Osteoblast (primary cell): Measurements from ENCODE around the gene JAZF1. TPM values are rescaled to one million over a fixed set of nuclear protein-coding genes. Genes with fewer than 3 reads are reported as not detected.

ENCODE experiments used
- DNase-seq: peaks from one replicate; pipeline ENCODE4 v3.0.0; 2011; ENCODE audit warnings: low spot score, mixed read lengths; ENCODE audit not compliant: insufficient read length; ENCODE audit errors: missing footprints
- H2AFZ ChIP-seq: 2 replicates; pipeline ENCODE4 v1.6.0; 2011; ENCODE audit warnings: mild to moderate bottlenecking, low read length
- H3K27ac ChIP-seq: 2 replicates; pipeline ENCODE4 v1.5.1; 2011; ENCODE audit warnings: mild to moderate bottlenecking, low read depth, low read length, moderate library complexity
- H3K27me3 ChIP-seq: 2 replicates; pipeline ENCODE4 v1.6.0; 2012; ENCODE audit warnings: mild to moderate bottlenecking, control low read depth, inconsistent platforms, low read length, moderate library complexity; ENCODE audit not compliant: insufficient read depth
- H3K36me3 ChIP-seq: 2 replicates; pipeline ENCODE4 v1.5.1; 2011; ENCODE audit warnings: mild to moderate bottlenecking, low read length, control low read depth, moderate library complexity; ENCODE audit not compliant: insufficient read depth
- H3K4me1 ChIP-seq: 2 replicates; pipeline ENCODE4 v1.5.1; 2011; ENCODE audit warnings: mild to moderate bottlenecking, low read length, control low read depth, moderate library complexity; ENCODE audit not compliant: insufficient read depth
- H3K4me2 ChIP-seq: 2 replicates; pipeline ENCODE4 v1.6.0; 2011; ENCODE audit warnings: mild to moderate bottlenecking, low read length; ENCODE audit not compliant: insufficient read depth
- H3K4me3 ChIP-seq: fragments of 200-600 bp; sonication (generic); 3 replicates; pipeline ENCODE4 v1.5.1; 2012; ENCODE audit warnings: mild to moderate bottlenecking, low read length, inconsistent platforms; ENCODE audit not compliant: insufficient read depth
- H3K79me2 ChIP-seq: 2 replicates; pipeline ENCODE4 v1.6.0; 2012; ENCODE audit warnings: mild to moderate bottlenecking, low read length, control low read depth, inconsistent platforms; ENCODE audit not compliant: insufficient read depth
- H3K9me3 ChIP-seq: 2 replicates; pipeline ENCODE4 v1.5.1; 2011; ENCODE audit warnings: low read depth, low read length, control low read depth
- H4K20me1 ChIP-seq: 2 replicates; pipeline ENCODE4 v1.6.0; 2012; ENCODE audit warnings: mild to moderate bottlenecking, low read length, control low read depth; ENCODE audit not compliant: insufficient read depth
- CTCF ChIP-seq: IDR thresholded peaks from 2 replicates; pipeline ENCODE4 v1.5.1; 2011; ENCODE audit warnings: mild to moderate bottlenecking, low read depth, low read length, moderate library complexity; ENCODE audit errors: extremely low read depth
- total RNA-seq: library from RNA; depleted of rRNA; stranded (reverse); fragments of >200 nt; gene quantifications from 2 replicates; pipeline ENCODE4 v1.2.3, GENCODE V29; 2012

The JAZF1 gene
- total RNA-seq, 1 donor, result 15.9 TPM

- Histone ChIP-seq H3K79me2 (peaks cover 33% of the 10 kb centered on the region), H3K4me1 (peaks cover 3% of the 10 kb centered on the region), H3K27ac (no peak overlapping the region), H3K27me3 (no peaks in the 10 kb centered on the region), H3K4me3 (no peak overlapping the region), H3K36me3 (no peaks in the 10 kb centered on the region), H2AFZ (no peak overlapping the region), H3K4me2 (no peak overlapping the region), H3K9me3 (no peaks in the 10 kb centered on the region), H4K20me1 (peaks cover 27% of the 10 kb centered on the region)
- no peak for DNase-seq
- no peak for TF ChIP-seq CTCF
These were observed 44.2 kb downstream of the JAZF1 start for GRCh38 chr7:28136420-28136819.

GRCh38 chr7:28135760-28136159 is 44.8 kb downstream of the JAZF1 start:
- Histone ChIP-seq H3K27me3 (no peaks in the 10 kb centered on the region), H3K36me3 (no peaks in the 10 kb centered on the region), H3K27ac (no peak overlapping the region), H3K4me3 (no peak overlapping the region), H3K9me3 (no peaks in the 10 kb centered on the region), H4K20me1 (peaks cover 23% of the 10 kb centered on the region), H3K4me1 (peaks cover 3% of the 10 kb centered on the region), H3K79me2 (peaks cover 32% of the 10 kb centered on the region), H3K4me2 (no peak overlapping the region), H2AFZ (no peak overlapping the region)
- DNase-seq, result no peak
- TF ChIP-seq CTCF, result no peak

GRCh38 chr7:28135315-28135714 is 45.3 kb downstream of the JAZF1 start:
- DNase-seq, result no peak
- H3K27ac ChIP-seq, result no peak overlapping the region
- no peak overlapping the region for H2AFZ ChIP-seq
- peaks cover 23% of the 10 kb centered on the region for H4K20me1 ChIP-seq
- TF ChIP-seq CTCF, result no peak
- no peaks in the 10 kb centered on the region for H3K36me3 ChIP-seq
- H3K4me3 ChIP-seq, result no peak overlapping the region
- peaks cover 35% of the 10 kb centered on the region for H3K79me2 ChIP-seq
- H3K9me3 ChIP-seq, result no peaks in the 10 kb centered on the region
- no peaks in the 10 kb centered on the region for H3K27me3 ChIP-seq
- H3K4me2 ChIP-seq, result no peak overlapping the region
- H3K4me1 ChIP-seq, result peaks cover 6% of the 10 kb centered on the region

- Histone ChIP-seq H3K27ac (no peak overlapping the region), H2AFZ (no peak overlapping the region), H3K9me3 (no peaks in the 10 kb centered on the region), H3K36me3 (no peaks in the 10 kb centered on the region), H3K4me2 (no peak overlapping the region), H3K4me1 (peaks cover 11% of the 10 kb centered on the region), H3K4me3 (no peak overlapping the region), H3K27me3 (no peaks in the 10 kb centered on the region), H4K20me1 (peaks cover 20% of the 10 kb centered on the region), H3K79me2 (peaks cover 31% of the 10 kb centered on the region)
- no peak for TF ChIP-seq CTCF
- no peak for DNase-seq
These were observed 46.7 kb downstream of the JAZF1 start for GRCh38 chr7:28133872-28134271.
